GM21737 (cell line): ENCODE results near the gene PDLIM5.
"Not testable (repeated sequence)": the region's sequence is repeated elsewhere in the genome, so short reads cannot be mapped to it uniquely, and the experiment has no call there.

Experiments used
- ATAC-seq: cut with Tn5 transposase; IDR thresholded peaks from one replicate; pipeline ENCODE4 v1.9.1; 2021; ENCODE audit warnings: mild to moderate bottlenecking, moderate library complexity; ENCODE audit not compliant: unreplicated experiment

Gene PDLIM5

DNA sequence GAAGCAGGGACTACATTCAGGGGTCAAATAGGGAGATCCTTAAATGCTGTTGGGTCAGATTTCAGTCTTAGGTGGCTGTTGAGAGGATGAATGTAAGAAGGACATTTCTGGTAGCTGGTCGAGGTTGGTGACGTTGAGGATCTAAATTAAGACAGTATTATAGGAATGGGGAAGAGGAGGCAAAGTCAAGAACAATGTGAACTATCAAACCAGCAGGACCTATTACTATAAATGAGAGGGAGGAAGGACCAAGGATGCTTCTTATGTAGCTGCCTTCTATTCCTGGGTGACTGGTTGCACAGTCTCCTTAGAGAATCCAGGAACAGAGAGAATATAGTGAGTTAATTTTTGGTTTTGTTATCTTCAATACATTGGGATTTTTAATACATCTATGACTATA, 187.6 kb downstream of the PDLIM5 start:
- no peak for ATAC-seq

DNA sequence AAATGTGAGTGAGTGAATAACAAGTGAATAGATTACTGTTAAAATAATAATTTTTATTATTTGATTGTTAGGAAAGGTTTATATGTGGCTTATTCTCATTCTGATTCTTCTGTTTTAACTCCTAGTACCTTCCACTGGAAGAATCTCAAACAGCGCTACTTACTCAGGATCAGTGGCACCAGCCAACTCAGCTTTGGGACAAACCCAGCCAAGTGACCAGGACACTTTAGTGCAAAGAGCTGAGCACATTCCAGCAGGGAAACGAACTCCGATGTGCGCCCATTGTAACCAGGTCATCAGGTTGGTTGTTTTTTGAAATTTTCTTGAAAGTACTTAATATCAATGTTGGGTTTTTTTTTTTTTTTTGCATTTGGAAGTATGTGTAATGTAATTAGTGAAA, 188.4 kb downstream of the PDLIM5 start:
- no peak for ATAC-seq

- ATAC-seq = no peak
Measured at GRCh38 chr4:94641702-94642560, 190.2 kb downstream of the PDLIM5 start.

DNA sequence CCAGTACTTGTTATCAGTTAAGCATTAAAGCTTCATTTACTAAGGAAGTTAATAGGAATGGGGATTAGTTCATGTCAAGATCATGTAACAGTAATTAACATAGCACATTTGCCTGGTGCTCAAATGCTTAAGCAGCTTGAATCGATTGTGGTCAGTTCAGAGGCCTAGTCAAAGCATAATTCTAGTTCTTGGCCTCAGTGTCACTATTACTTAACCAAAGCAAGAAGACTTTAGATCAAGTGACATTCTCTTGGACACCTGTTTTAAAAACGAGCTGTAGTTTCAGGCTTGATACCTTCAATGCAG, 190.8 kb downstream of the PDLIM5 start:
- ATAC-seq = no peak

GRCh38 chr4:94648699-94649098, 197.0 kb downstream of the PDLIM5 start:
- ATAC-seq = no peak

DNA sequence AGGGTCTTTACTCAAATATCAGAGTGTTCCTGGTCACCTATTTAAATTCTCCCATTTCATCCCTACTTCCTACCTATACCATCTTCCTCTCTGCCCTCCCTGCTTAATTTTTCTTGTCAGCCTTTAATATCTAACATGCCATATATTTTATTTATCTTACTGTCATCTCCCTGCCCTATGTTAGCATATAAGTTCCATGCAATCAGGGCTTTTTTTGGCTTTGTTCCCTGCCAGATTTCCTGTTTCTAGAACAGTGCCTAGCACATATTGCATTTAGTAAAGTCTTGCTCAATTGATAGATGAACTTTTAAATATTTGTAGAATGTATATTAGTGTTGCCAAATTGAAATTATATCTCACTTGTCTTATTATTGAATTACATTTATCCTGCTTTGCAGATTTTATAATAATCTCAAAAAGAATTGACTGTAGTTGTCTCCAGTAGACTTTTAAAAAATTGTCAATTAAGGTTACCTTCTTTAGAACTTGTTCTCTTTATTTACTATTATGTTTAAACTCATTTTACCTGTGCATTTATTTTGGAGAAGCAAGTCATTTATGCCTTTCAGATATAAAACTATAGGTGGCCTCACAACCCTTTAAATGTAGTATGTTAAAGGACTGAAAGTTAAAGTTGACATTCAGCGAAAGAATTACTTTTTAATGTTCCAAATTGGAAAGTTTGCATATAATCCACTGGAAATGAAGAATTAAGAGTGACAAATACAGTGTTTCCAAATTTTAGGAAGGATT, 197.8 kb downstream of the PDLIM5 start:
- ATAC-seq = no peak

DNA sequence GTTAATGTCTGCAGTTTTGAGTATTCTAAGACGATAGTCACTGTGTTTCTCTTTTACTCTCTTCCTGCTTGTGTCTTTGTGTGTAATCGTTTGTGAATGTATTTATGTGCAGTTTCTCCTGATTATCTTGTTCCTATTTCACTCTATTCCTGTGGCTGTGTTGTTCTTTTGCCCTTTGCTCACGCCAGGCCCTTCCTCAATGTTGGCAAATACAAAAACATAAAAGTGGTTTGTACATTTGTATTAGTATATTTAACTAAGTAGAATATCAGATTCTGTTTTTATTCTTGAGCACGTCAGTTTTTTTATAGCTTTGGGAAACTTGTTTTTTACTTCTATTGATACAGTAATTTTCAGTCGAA, 198.4 kb downstream of the PDLIM5 start:
- no peak for ATAC-seq

GRCh38 chr4:94650690-94651089, 198.9 kb downstream of the PDLIM5 start:
- ATAC-seq = no peak

DNA sequence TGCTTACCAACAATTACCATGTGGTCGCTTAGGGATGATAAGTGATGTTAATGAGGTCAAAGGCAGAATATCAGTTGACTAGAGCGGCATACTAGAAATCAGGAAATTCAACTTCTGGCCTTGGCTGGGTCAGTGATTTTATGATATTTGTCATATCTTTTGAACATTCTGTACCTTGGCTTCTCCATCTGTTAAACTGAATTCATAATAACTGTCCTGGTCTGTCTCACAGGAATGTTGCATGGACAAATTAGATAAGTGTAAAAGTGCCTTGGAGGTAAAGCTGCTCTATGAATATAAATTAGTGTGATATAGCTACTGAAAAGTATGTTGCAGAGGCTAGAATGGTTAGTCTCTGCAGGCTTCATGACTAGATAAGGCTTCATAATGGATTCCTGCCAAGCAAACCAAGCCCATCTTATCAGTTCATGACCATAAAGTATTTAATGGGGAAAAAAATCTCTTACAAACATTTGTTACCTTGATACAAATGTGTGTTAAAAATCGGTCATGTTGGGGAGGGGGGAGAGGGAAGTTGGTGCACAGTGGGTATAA, 201.4 kb downstream of the PDLIM5 start:
- ATAC-seq = no peak

- ATAC-seq = no peak
Measured at GRCh38 chr4:94653984-94654609, 202.4 kb downstream of the PDLIM5 start.

DNA sequence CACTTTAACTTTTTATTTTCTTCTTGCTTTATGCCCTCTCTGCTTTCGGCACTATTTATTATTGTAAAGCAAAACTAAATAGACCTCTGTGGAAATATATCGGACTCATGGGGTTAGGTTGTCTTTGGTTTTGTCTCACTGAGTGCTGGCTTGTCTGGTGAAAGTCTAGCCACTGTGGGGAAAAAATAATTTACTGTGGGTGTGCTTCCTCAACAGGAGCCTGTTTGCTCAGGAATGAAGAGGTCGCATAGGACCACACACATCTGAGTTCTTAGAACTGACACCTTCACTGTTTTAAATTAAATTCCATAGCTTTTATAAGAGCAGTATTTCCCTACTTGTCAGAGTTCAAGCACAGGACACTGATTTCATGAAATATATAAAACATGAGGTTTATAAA, 203.0 kb downstream of the PDLIM5 start:
- ATAC-seq = no peak

DNA sequence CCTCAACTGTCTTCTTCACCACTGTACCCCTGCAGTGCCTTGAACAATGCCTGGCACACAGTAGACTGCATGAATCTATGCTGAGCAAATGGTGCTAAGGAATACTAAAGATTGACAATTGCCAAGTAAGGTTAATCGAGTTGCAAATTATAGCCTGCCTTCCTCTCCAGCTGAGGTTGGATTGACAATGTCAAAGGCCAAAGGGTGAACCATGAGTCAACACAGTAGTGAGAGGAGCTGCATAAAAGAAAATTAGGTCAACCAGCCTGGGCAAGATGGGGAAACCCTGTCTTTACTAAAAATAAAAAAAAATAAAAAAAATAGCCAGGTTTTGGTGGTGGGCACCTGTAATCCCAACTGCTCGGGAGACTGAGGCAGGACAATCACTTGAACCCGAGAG, 208.9 kb downstream of the PDLIM5 start:
- no peak for ATAC-seq

GRCh38 chr4:94665021-94665420, 213.3 kb downstream of the PDLIM5 start:
- not testable (repeated sequence) for ATAC-seq

DNA sequence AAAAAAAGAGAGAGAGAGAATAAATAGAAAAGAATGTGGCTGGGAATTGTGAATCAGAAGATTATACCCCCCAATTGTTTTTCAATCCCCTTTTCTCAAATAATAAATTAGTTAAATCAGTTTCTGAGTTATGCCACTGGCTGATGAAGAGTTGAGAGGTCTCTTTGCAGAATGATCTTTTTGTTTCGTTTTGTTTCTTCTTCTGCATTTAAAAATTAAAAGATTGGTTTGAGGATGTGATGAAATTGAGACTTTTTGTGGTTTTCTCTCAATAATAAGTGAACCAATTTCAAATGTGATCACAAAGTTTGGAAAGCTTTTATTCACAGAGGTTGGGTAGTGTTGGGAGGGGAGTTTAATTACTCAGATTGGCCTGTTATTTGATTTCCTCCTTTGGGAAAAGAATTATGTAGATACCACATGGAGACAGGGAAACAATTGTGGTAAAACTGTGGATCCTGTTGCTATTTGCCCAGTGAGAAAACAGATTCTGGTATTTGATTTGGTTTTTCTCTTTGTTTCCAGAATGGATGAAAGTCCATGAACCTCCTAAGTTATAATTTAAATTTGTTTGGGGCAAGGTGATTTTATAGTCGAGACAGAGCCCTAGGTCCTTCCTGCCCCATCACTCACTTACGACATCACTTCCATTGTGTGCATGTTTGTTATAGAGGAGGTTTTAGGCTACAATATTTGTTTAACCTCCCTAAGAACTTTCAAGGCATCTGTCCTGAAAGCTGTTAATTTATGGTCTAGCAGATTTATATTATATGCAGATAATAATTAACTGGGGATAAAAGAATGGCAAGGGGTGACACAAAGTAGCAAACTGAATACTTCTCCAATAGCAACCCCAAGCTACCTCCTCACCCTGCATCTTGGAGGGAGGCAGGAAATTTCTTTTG, 214.0 kb downstream of the PDLIM5 start:
- ATAC-seq = no peak

DNA sequence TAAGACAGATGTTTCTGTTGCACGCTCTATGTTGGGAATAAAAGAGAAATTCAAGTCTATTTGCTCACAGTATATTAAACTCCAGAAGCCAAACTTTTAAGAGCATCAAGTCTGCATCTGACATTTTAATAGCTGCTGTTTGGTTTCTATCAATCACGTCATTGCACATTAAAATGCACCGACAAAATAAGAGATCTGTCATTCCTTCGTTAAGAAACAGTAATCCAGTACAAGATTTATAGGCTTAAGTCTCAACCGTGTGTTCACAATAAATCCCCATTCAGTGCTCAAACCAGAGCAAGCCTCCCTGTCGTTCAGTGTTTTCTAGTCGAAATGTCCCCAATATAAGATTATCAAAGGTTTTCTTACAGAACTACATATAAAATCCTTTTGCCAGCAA, 217.0 kb downstream of the PDLIM5 start:
- ATAC-seq = no peak

- no peak for ATAC-seq
Measured at GRCh38 chr4:94669672-94670664, 218.2 kb downstream of the PDLIM5 start.

DNA sequence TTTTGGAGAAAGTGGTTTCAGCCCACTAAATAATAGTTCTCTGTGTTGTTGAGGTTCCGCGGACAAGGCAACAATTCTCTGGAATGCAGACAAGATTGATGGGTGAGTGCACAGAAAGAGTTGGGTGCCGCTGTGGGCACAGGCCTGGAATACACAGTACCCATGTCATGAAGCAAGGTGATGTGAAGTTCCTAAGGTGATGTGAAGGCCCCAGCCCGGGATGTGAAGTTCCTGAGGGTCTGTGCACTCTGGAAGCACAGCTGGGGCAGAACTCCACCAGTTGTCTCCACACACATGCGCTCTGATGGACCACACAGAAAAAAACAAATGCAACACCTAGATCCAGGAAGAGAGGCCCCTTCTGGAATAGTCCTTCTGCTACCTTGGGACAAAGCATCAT, 219.4 kb downstream of the PDLIM5 start:
- ATAC-seq = no peak

DNA sequence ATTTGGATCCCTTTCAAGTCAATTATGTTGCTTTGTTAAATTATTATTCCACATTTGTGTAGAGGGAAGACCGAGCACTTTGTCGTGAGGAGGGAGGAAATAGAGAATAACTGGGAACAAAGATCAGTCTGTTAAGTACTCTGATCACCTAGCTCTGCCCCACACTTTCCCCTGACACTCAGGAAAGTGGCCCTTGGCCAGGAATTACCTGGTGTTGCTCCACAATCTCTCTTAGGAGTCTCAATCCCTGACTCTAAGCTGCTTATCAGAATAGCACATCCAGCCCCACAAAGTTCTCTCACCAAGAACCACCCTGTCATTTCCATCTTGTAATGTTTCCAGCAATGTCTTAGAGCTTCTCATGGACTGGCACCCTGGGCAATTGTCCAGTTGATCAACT, 222.2 kb downstream of the PDLIM5 start:
- ATAC-seq = no peak

- no peak for ATAC-seq
Measured at GRCh38 chr4:94676970-94677369, 225.2 kb downstream of the PDLIM5 start.

- no peak for ATAC-seq
Measured at GRCh38 chr4:94678896-94679295, 227.2 kb downstream of the PDLIM5 start.
